Activated T-cell treated with anti-CD3 and anti-CD28 coated beads, Interleukin-2, amount 50 U/mL, for 72 hours (primary cell): Measurements from ENCODE around the gene RAD1. TPM values are rescaled to one million over a fixed set of nuclear protein-coding genes. Genes with fewer than 3 reads are reported as not detected.
"Not testable (repeated sequence)": the region's sequence is repeated elsewhere in the genome, so short reads cannot be mapped to it uniquely, and the experiment has no call there.

ENCODE experiments used
- ATAC-seq, 2 donors: fragments of 150-1000 bp; cut with Tn5 transposase; replicated peaks in 1 of 2; 2 replicates each; pipeline ENCODE4 v1.10.0; 2021; ENCODE audit warnings: moderate library complexity in 2 of 2, mild to moderate bottlenecking in 1 of 2
- DNase-seq, 2 donors: peaks; one replicate each; pipeline ENCODE4 v3.0.0; 2021 to 2022; ENCODE audit warnings: mixed read lengths in 1 of 2
- H3K27ac Mint-ChIP-seq: one replicate; pipeline ENCODE4 v1.8.0; 2022; ENCODE audit warnings: mild to moderate bottlenecking, moderate library complexity, mixed read lengths
- H3K27me3 Mint-ChIP-seq: one replicate; pipeline ENCODE4 v1.8.0; 2022; ENCODE audit warnings: low read depth, mixed read lengths
- H3K36me3 Mint-ChIP-seq, 2 donors: one replicate each; pipeline ENCODE4 v1.8.0; 2022; ENCODE audit warnings: mixed read lengths in 2 of 2, mild to moderate bottlenecking in 1 of 2; ENCODE audit not compliant: insufficient read depth in 2 of 2
- H3K4me1 Mint-ChIP-seq: one replicate; pipeline ENCODE4 v1.8.0; 2022; ENCODE audit warnings: low read depth, mixed read lengths
- H3K4me3 Mint-ChIP-seq, 2 donors: one replicate each; pipeline ENCODE4 v1.8.0; 2022; ENCODE audit warnings: mild to moderate bottlenecking in 2 of 2, mixed read lengths in 2 of 2, moderate library complexity in 2 of 2
- H3K9me3 Mint-ChIP-seq, 2 donors: one replicate each; pipeline ENCODE4 v1.8.0; 2022; ENCODE audit warnings: mixed read lengths in 2 of 2
- total RNA-seq, 2 donors: library from RNA; stranded (reverse); gene quantifications; one replicate each; pipeline ENCODE4 v1.2.3, GENCODE V29; 2022

The RAD1 gene
- total RNA-seq, 2 donors from 2014 or later = 36.8 to 43.8 TPM

GRCh38 chr5:34928267-34928666, 13.0 kb upstream of the RAD1 start:
- Mint-ChIP-seq H3K4me1 (peaks cover 38% of the 10 kb centered on the region), H3K4me3 (no peak overlapping the region), H3K27ac (no peak overlapping the region), H3K9me3 (no peaks in the 10 kb centered on the region), H3K27me3 (no peaks in the 10 kb centered on the region), H3K36me3 (peaks cover 9 to 33% of the 10 kb centered on the region in 2 donors)
- no peak for DNase-seq
- no peak for ATAC-seq

- H3K27me3 Mint-ChIP-seq = no peaks in the 10 kb centered on the region
Measured at GRCh38 chr5:34927785-34928184, 12.5 kb upstream of the RAD1 start.

GRCh38 chr5:34926318-34926888, 11.1 kb upstream of the RAD1 start:
- H3K4me3 Mint-ChIP-seq = no peak overlapping the region
- DNase-seq = no peak
- ATAC-seq = no peak
- H3K36me3 Mint-ChIP-seq = peaks cover 7 to 40% of the 10 kb centered on the region in 2 donors
- H3K27ac Mint-ChIP-seq = peak overlapping the region; percentile 82
- H3K9me3 Mint-ChIP-seq = no peaks in the 10 kb centered on the region
- peaks cover 43% of the 10 kb centered on the region for H3K4me1 Mint-ChIP-seq
- no peaks in the 10 kb centered on the region for H3K27me3 Mint-ChIP-seq

More at GRCh38 chr5:34927785-34928184, 12.5 kb upstream of the RAD1 start:
- DNase-seq (no peak), ATAC-seq (no peak)
- Mint-ChIP-seq H3K36me3 (peaks cover 9 to 34% of the 10 kb centered on the region in 2 donors), H3K9me3 (no peaks in the 10 kb centered on the region), H3K27ac (no peak overlapping the region), H3K4me3 (no peak overlapping the region), H3K4me1 (peaks cover 43% of the 10 kb centered on the region)

GRCh38 chr5:34924462-34924765, 9.1 kb upstream of the RAD1 start:
- Mint-ChIP-seq H3K36me3 (peaks cover 7 to 38% of the 10 kb centered on the region in 2 donors), H3K27me3 (no peaks in the 10 kb centered on the region)

GRCh38 chr5:34923694-34924461, 8.6 kb upstream of the RAD1 start:
- Mint-ChIP-seq H3K36me3 (peaks cover 7 to 38% of the 10 kb centered on the region in 2 donors), H3K27ac (peak overlapping the region; percentile 44), H3K4me1 (peaks cover 43% of the 10 kb centered on the region), H3K9me3 (no peaks in the 10 kb centered on the region), H3K4me3 (peak overlapping the region; percentile 19 to 46), H3K27me3 (no peaks in the 10 kb centered on the region)
- DNase-seq = peak; percentile 54 to 55
- ATAC-seq = peak; percentile 98 to 99

More at GRCh38 chr5:34924462-34924765, 9.1 kb upstream of the RAD1 start:
- Mint-ChIP-seq H3K9me3 (no peaks in the 10 kb centered on the region), H3K4me1 (peaks cover 47% of the 10 kb centered on the region), H3K27ac (peak overlapping the region; percentile 70), H3K4me3 (peak overlapping the region in 1 of 2 donors; percentile 47)
- ATAC-seq (no peak), DNase-seq (no peak)

GRCh38 chr5:34923256-34923655, 8.0 kb upstream of the RAD1 start:
- ATAC-seq = peak in 1 of 2 donors; percentile 6
- peaks cover 41% of the 10 kb centered on the region for H3K4me1 Mint-ChIP-seq
- H3K27me3 Mint-ChIP-seq, DNase-seq, H3K9me3 Mint-ChIP-seq: not testable (repeated sequence)
- H3K4me3 Mint-ChIP-seq = peak overlapping the region; percentile 17 to 46
- H3K27ac Mint-ChIP-seq = peak overlapping the region; percentile 44
- H3K36me3 Mint-ChIP-seq = peaks cover 7 to 42% of the 10 kb centered on the region in 2 donors

- peaks cover 54% of the 10 kb centered on the region for H3K4me1 Mint-ChIP-seq
- ATAC-seq (no peak), DNase-seq (no peak)
- peaks cover 6 to 32% of the 10 kb centered on the region in 2 donors for H3K36me3 Mint-ChIP-seq
- peak overlapping the region; percentile 72 for H3K27ac Mint-ChIP-seq
- no peaks in the 10 kb centered on the region for H3K9me3 Mint-ChIP-seq
- H3K4me3 Mint-ChIP-seq = no peak overlapping the region
- no peaks in the 10 kb centered on the region for H3K27me3 Mint-ChIP-seq
Measured at GRCh38 chr5:34919077-34919476, 3.8 kb upstream of the RAD1 start.

- no peak overlapping the region for H3K4me3 Mint-ChIP-seq
- H3K27ac Mint-ChIP-seq = no peak overlapping the region
- ATAC-seq (no peak), DNase-seq (no peak)
- no peaks in the 10 kb centered on the region for H3K27me3 Mint-ChIP-seq
- H3K36me3 Mint-ChIP-seq = peaks cover 4 to 27% of the 10 kb centered on the region in 2 donors
- no peaks in the 10 kb centered on the region for H3K9me3 Mint-ChIP-seq
- H3K4me1 Mint-ChIP-seq = peaks cover 52% of the 10 kb centered on the region
Measured at GRCh38 chr5:34918025-34918424, 2.7 kb upstream of the RAD1 start.

GRCh38 chr5:34916518-34916917, 1.2 kb upstream of the RAD1 start:
- H3K27ac Mint-ChIP-seq = peak overlapping the region; percentile 58
- no peaks in the 10 kb centered on the region for H3K9me3 Mint-ChIP-seq
- peaks cover 4 to 29% of the 10 kb centered on the region in 2 donors for H3K36me3 Mint-ChIP-seq
- DNase-seq (no peak), ATAC-seq (no peak)
- no peaks in the 10 kb centered on the region for H3K27me3 Mint-ChIP-seq
- peaks cover 43% of the 10 kb centered on the region for H3K4me1 Mint-ChIP-seq
- H3K4me3 Mint-ChIP-seq = no peak overlapping the region

- H3K4me1 Mint-ChIP-seq = peaks cover 36% of the 10 kb centered on the region
- no peaks in the 10 kb centered on the region for H3K9me3 Mint-ChIP-seq
- no peak for ATAC-seq
- no peak for DNase-seq
- H3K36me3 Mint-ChIP-seq = peaks cover 7 to 27% of the 10 kb centered on the region in 2 donors
- no peak overlapping the region for H3K4me3 Mint-ChIP-seq
- peak overlapping the region; percentile 58 for H3K27ac Mint-ChIP-seq
- no peaks in the 10 kb centered on the region for H3K27me3 Mint-ChIP-seq
Measured at GRCh38 chr5:34915856-34916192, 520 bp upstream of the RAD1 start.

- no peaks in the 10 kb centered on the region for H3K27me3 Mint-ChIP-seq
- DNase-seq (peak; percentile 10 to 14), ATAC-seq (peak; percentile 2 to 3)
- H3K4me1 Mint-ChIP-seq = peaks cover 29% of the 10 kb centered on the region
- peaks cover 7 to 31% of the 10 kb centered on the region in 2 donors for H3K36me3 Mint-ChIP-seq
- H3K4me3 Mint-ChIP-seq = no peak overlapping the region
- no peak overlapping the region for H3K27ac Mint-ChIP-seq
- H3K9me3 Mint-ChIP-seq = no peaks in the 10 kb centered on the region
Measured at GRCh38 chr5:34914671-34915138, 599 bp downstream of the RAD1 start.

GRCh38 chr5:34913072-34913471, 2.2 kb downstream of the RAD1 start:
- peaks cover 7 to 35% of the 10 kb centered on the region in 2 donors for H3K36me3 Mint-ChIP-seq
- no peak overlapping the region for H3K4me3 Mint-ChIP-seq
- H3K27me3 Mint-ChIP-seq = no peaks in the 10 kb centered on the region
- no peaks in the 10 kb centered on the region for H3K9me3 Mint-ChIP-seq
- ATAC-seq = no peak
- DNase-seq = no peak
- H3K27ac Mint-ChIP-seq = no peak overlapping the region
- H3K4me1 Mint-ChIP-seq = peaks cover 33% of the 10 kb centered on the region

GRCh38 chr5:34905564-34905963, 9.7 kb downstream of the RAD1 start:
- Mint-ChIP-seq H3K4me3 (no peak overlapping the region), H3K27ac (no peak overlapping the region)
- ATAC-seq = no peak

More at GRCh38 chr5:34905564-34905963, 9.7 kb downstream of the RAD1 start:
- H3K4me1 Mint-ChIP-seq = peaks cover 5% of the 10 kb centered on the region
- H3K9me3 Mint-ChIP-seq = no peaks in the 10 kb centered on the region
- DNase-seq = no peak
- peaks cover 0 to 13% of the 10 kb centered on the region in 2 donors for H3K36me3 Mint-ChIP-seq
- no peaks in the 10 kb centered on the region for H3K27me3 Mint-ChIP-seq
